ENCODE data around the gene HDAC9. TPM values are rescaled to one million over a fixed set of nuclear protein-coding genes. Genes with fewer than 3 reads are reported as not detected.

The HDAC9 gene
- total RNA-seq, 3 donors from 2014 or later (not counting 1 experiment from before 2014, with no cell fraction given): 19.1 to 41.1 (median 24.1) TPM

DNA sequence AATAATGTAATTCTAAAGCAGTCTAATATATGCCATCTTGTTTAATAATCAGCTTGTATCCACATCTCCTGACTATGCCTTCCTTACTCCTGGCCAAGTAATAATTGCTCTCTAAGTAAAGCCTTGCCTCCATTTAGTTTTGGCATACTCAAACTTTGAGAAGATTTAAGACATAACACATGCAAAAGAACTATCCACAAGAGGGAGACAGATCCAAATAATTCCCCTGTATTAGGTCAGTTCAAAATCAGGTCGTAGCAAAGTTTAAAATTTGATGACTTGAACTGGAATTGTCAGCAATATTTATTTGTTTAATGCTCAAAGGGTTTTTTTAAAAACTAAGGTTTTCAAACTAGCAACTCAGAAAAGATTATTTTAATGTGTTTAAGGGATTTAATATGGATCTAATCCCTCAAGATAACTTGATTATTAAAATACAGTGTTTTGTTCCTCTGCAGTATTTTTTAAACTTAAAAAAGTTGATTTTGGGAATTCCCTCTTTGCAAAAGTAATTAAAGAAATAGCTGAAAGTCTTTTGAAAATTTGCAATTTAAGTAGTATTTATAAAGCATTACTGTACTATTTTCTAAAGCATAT is 95.3 kb downstream of the HDAC9 start:
- Mint-ChIP-seq H3K9me3 (no peaks in the 10 kb centered on the region), H3K36me3 (no peaks in the 10 kb centered on the region), H3K27ac (no peak overlapping the region), H3K27me3 (ENCODE audit: low read depth in 2 of 2) (no peaks in the 10 kb centered on the region), H3K4me1 (peaks cover 0 to 10% of the 10 kb centered on the region in 2 donors), H3K4me3 (no peak overlapping the region)
- ATAC-seq: no peak
- no peak overlapping the region for H3K27ac ChIP-seq (ENCODE audit: low read length)
- no peak overlapping the region for H3K4me3 ChIP-seq (ENCODE audit: low read length)
- peak in 1 of 2 donors; percentile 10 for DNase-seq
- TF ChIP-seq, protein P1, sequence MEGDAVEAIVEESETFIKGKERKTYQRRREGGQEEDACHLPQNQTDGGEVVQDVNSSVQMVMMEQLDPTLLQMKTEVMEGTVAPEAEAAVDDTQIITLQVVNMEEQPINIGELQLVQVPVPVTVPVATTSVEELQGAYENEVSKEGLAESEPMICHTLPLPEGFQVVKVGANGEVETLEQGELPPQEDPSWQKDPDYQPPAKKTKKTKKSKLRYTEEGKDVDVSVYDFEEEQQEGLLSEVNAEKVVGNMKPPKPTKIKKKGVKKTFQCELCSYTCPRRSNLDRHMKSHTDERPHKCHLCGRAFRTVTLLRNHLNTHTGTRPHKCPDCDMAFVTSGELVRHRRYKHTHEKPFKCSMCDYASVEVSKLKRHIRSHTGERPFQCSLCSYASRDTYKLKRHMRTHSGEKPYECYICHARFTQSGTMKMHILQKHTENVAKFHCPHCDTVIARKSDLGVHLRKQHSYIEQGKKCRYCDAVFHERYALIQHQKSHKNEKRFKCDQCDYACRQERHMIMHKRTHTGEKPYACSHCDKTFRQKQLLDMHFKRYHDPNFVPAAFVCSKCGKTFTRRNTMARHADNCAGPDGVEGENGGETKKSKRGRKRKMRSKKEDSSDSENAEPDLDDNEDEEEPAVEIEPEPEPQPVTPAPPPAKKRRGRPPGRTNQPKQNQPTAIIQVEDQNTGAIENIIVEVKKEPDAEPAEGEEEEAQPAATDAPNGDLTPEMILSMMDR (IDR thresholded peaks at IDR 0.05): no peak
- peaks cover 3% of the 10 kb centered on the region for H3K36me3 ChIP-seq (ENCODE audit: control insufficient read depth, insufficient read depth, low read length)
- no peaks in the 10 kb centered on the region for H3K27me3 ChIP-seq (ENCODE audit: control insufficient read depth, insufficient read depth, low read length)
- no CpG with 5 or more reads among the region's 1 CpG for WGBS (ENCODE audit: insufficient coverage)
- no peaks in the 10 kb centered on the region for H3K4me1 ChIP-seq (ENCODE audit: control insufficient read depth, insufficient read depth, low read length)
- no peaks in the 10 kb centered on the region for H3K9me3 ChIP-seq (ENCODE audit: control insufficient read depth, insufficient read depth, low read length)
- intact Hi-C loops (cut with micrococcal nuclease): no loop called here

DNA sequence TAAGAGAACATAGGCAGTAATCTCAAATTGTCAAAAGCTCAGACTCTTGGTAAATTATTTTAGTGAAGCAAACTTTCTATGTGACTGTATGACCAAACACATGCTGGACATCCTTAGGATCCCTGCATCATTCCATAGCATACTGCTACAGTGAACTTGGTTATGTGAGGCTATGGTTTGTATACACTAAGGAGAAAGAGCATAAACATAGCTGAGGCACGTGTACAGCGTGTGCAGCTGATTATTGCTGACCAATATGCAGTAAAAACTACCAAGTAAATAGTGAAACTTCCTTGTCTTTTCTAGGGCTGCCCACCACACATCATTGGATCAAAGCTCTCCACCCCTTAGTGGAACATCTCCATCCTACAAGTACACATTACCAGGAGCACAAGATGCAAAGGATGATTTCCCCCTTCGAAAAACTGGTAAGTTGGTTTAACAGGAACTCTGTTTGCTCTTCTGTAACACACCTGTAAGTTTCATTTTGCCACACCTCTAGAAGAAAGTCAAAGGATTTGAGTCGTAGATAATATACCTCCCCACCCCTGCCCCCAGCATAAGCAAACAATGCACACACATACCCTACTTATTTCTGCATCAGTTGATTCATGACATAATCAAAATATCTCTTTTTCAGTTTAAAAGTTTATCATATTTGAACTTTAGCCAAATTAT is 98.2 kb downstream of the HDAC9 start:
- no peak overlapping the region for H3K27ac Mint-ChIP-seq
- H3K4me1 ChIP-seq (ENCODE audit: control insufficient read depth, insufficient read depth, low read length): no peaks in the 10 kb centered on the region
- H3K27me3 ChIP-seq (ENCODE audit: control insufficient read depth, insufficient read depth, low read length): no peaks in the 10 kb centered on the region
- TF ChIP-seq, protein P1 (IDR thresholded peaks at IDR 0.05): no peak
- DNase-seq: no peak
- intact Hi-C loops (cut with micrococcal nuclease): no loop called here
- 82% methylated on average over 4 of the region's 4 CpGs for WGBS (ENCODE audit: insufficient coverage)
- H3K4me3 ChIP-seq (ENCODE audit: low read length): no peak overlapping the region
- H3K4me3 Mint-ChIP-seq: no peak overlapping the region
- no peak overlapping the region for H3K27ac ChIP-seq (ENCODE audit: low read length)
- H3K36me3 Mint-ChIP-seq: peaks cover 8% of the 10 kb centered on the region
- peaks cover 0 to 10% of the 10 kb centered on the region in 2 donors for H3K4me1 Mint-ChIP-seq
- H3K36me3 ChIP-seq (ENCODE audit: control insufficient read depth, insufficient read depth, low read length): peaks cover 4% of the 10 kb centered on the region
- H3K9me3 ChIP-seq (ENCODE audit: control insufficient read depth, insufficient read depth, low read length): no peaks in the 10 kb centered on the region
- no peak for ATAC-seq
- H3K9me3 Mint-ChIP-seq: no peaks in the 10 kb centered on the region
- no peaks in the 10 kb centered on the region for H3K27me3 Mint-ChIP-seq (ENCODE audit: low read depth in 2 of 2)

DNA sequence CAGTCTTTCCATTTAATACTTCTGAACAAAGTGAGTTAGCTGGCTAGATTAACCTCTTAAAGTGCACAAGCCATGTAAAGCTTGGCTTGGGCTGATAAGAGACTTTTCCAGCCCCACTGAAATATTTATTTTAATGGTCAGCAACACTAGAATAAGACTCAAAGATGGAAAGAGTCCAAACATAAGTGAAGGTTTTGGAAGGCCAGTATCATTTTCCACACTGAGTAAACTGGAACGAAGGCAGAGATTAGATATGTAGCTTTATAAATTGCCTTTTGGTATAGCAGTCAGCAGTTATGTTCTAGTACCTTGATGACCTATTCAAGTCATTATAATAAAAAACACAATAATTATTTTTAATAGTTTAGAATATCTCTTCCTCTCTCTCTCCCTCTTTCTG is 102.2 kb downstream of the HDAC9 start:
- peaks cover 35% of the 10 kb centered on the region for H3K36me3 Mint-ChIP-seq
- Histone ChIP-seq H3K9me3 (ENCODE audit: control insufficient read depth, insufficient read depth, low read length) (no peaks in the 10 kb centered on the region), H3K36me3 (ENCODE audit: control insufficient read depth, insufficient read depth, low read length) (peaks cover 7% of the 10 kb centered on the region), H3K27me3 (ENCODE audit: control insufficient read depth, insufficient read depth, low read length) (no peaks in the 10 kb centered on the region), H3K4me1 (ENCODE audit: control insufficient read depth, insufficient read depth, low read length) (no peaks in the 10 kb centered on the region), H3K27ac (ENCODE audit: low read length) (no peak overlapping the region), H3K4me3 (ENCODE audit: low read length) (no peak overlapping the region)
- no peaks in the 10 kb centered on the region for H3K4me1 Mint-ChIP-seq
- no peak overlapping the region for H3K27ac Mint-ChIP-seq
- TF ChIP-seq, protein P1 (IDR thresholded peaks at IDR 0.05): no peak
- 80% methylated on average over 1 of the region's 1 CpG for WGBS (ENCODE audit: insufficient coverage)
- intact Hi-C loops (cut with micrococcal nuclease): no loop called here
- peaks cover 6 to 13% of the 10 kb centered on the region in 2 donors for H3K9me3 Mint-ChIP-seq
- no peak overlapping the region for H3K4me3 Mint-ChIP-seq
- no peak for ATAC-seq
- H3K27me3 Mint-ChIP-seq (ENCODE audit: low read depth in 2 of 2): no peaks in the 10 kb centered on the region
- DNase-seq: no peak

All from natural killer cell (primary cell).